GM19463 (cell line): ENCODE results near the gene RDH12.

Experiments
- ATAC-seq: cut with Tn5 transposase; IDR thresholded peaks from one replicate; pipeline ENCODE4 v1.9.1; 2021; ENCODE audit warnings: mild to moderate bottlenecking, moderate library complexity; ENCODE audit not compliant: unreplicated experiment

Gene RDH12

GRCh38 chr14:67746927-67747326 is 45.2 kb downstream of the RDH12 start:
- ATAC-seq, result peak; percentile 81

- ATAC-seq, result no peak
Observed at GRCh38 chr14:67748312-67748711, 46.6 kb downstream of the RDH12 start.

- no peak for ATAC-seq
Observed at GRCh38 chr14:67749341-67750084, 47.8 kb downstream of the RDH12 start.

- no peak for ATAC-seq
Observed at GRCh38 chr14:67756496-67756895, 54.8 kb downstream of the RDH12 start.

GRCh38 chr14:67757175-67757574 is 55.5 kb downstream of the RDH12 start:
- no peak for ATAC-seq

GRCh38 chr14:67759916-67760315 is 58.2 kb downstream of the RDH12 start:
- ATAC-seq, result no peak

- no peak for ATAC-seq
Observed at GRCh38 chr14:67762051-67762450, 60.4 kb downstream of the RDH12 start.

- no peak for ATAC-seq
Observed at GRCh38 chr14:67763158-67763822, 61.6 kb downstream of the RDH12 start.

- no peak for ATAC-seq
Observed at GRCh38 chr14:67764496-67764895, 62.8 kb downstream of the RDH12 start.

- no peak for ATAC-seq
Observed at GRCh38 chr14:67765192-67765834, 63.6 kb downstream of the RDH12 start.

- ATAC-seq, result no peak
Observed at GRCh38 chr14:67766035-67766680, 64.5 kb downstream of the RDH12 start.

- ATAC-seq, result no peak
Observed at GRCh38 chr14:67768219-67768618, 66.5 kb downstream of the RDH12 start.

- ATAC-seq, result no peak
Observed at GRCh38 chr14:67773844-67774377, 72.2 kb downstream of the RDH12 start.

- ATAC-seq, result no peak
Observed at GRCh38 chr14:67776653-67777322, 75.1 kb downstream of the RDH12 start.

- ATAC-seq, result no peak
Observed at GRCh38 chr14:67778792-67779191, 77.1 kb downstream of the RDH12 start.

GRCh38 chr14:67782090-67782489 is 80.4 kb downstream of the RDH12 start:
- no peak for ATAC-seq
